Coronary artery (tissue), 2 donors: Measurements from ENCODE around the gene SLIT3.

ENCODE experiments used
- DNase-seq: peaks from one replicate; pipeline ENCODE4 v3.0.0-alpha.2; 2017; ENCODE audit warnings: low spot score
- H3K27ac ChIP-seq, 2 donors: fragments of 200-600 bp; sonication (generic); one replicate each; pipeline ENCODE4 v1.5.1; 2016 to 2019
- H3K4me3 ChIP-seq: fragments of 200-600 bp; sonication (generic); 2 replicates; pipeline ENCODE4 v1.5.1; 2016; ENCODE audit warnings: mild to moderate bottlenecking, moderate library complexity
- TF ChIP-seq, protein P1 (sequence below): fragments of 200-600 bp; sonication (generic); IDR thresholded peaks from one replicate; pipeline ENCODE4 v1.5.1; 2019; ENCODE audit warnings: antibody characterized with exemption

The SLIT3 gene

DNA sequence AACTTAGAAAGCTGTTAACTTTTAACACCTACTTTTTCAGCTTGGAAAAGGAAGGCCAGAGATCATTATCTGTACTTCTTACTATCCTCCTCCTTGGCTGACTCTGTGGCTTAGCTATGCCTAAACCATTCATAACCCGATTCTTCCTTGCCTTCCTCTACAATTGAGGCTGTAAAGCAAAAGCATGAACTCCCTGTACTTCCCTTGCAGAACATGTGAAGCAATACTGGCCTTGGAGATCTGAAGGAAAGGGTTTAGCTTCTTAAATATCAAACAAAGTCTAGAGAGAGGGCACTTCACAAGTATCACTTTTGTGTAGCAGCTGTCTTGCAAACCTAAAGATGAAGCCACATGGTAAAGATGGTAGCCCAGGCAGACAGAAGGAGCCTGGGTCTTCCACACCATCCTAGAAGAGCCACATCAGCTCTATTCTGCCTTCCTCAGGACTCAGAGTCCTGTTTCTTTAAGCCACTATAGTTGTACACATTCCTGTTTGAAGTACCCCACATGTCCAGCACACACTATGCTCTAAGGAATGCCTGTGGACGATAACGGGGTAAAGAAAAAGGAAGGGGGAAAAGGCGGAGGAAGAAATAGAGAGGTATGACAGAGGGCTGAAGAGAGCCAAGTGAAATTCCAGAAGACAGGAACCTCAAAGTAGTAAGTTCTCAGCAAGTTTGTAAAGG lies 169.2 kb downstream of the SLIT3 start:
- Histone ChIP-seq H3K4me3 (no peak overlapping the region), H3K27ac (peak overlapping the region in 1 of 2 donors; percentile 54)
- no peak for DNase-seq
- TF ChIP-seq, protein P1, sequence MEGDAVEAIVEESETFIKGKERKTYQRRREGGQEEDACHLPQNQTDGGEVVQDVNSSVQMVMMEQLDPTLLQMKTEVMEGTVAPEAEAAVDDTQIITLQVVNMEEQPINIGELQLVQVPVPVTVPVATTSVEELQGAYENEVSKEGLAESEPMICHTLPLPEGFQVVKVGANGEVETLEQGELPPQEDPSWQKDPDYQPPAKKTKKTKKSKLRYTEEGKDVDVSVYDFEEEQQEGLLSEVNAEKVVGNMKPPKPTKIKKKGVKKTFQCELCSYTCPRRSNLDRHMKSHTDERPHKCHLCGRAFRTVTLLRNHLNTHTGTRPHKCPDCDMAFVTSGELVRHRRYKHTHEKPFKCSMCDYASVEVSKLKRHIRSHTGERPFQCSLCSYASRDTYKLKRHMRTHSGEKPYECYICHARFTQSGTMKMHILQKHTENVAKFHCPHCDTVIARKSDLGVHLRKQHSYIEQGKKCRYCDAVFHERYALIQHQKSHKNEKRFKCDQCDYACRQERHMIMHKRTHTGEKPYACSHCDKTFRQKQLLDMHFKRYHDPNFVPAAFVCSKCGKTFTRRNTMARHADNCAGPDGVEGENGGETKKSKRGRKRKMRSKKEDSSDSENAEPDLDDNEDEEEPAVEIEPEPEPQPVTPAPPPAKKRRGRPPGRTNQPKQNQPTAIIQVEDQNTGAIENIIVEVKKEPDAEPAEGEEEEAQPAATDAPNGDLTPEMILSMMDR: no peak

DNA sequence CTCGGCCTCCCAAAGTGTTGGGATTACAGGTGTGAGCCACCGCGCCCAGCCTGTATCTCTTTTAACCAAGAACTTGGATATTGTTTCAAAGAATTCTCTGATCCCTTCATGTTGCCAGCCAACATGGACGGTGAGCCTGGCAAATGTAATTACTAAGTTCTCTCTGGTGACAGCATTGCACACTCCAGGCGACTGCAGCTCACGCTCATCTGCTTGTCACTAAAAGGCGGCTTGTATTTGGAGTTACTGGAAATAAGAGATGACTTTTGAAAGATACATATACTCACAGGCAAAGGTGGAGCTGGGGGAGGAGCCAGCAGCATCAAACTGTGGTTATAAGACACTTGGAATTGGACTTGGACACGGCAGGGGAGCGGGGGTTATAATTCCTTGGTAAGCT lies 172.3 kb downstream of the SLIT3 start:
- Histone ChIP-seq H3K4me3 (no peak overlapping the region), H3K27ac (no peak overlapping the region)
- DNase-seq: no peak
- TF ChIP-seq, protein P1: no peak

DNA sequence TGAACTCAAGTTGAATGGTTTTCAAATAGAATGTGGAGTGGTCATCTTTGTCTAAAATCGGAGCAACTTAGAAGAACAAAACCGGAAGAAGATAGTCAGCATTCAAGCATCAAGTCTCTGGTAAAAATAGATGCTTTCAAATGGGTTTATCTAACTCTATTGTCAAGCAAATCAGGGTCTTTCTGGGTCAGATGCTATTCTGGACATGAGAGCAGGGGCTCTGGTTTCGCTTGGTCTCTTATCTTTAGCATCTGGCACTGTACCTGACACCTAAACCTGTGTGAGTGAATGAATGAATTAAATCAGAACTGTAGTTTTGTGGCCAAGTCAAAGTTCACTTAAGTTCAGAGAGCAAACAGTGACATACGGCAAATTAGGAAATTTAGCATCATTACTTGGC lies 173.5 kb downstream of the SLIT3 start:
- Histone ChIP-seq H3K27ac (peak overlapping the region in 1 of 2 donors; percentile 5), H3K4me3 (no peak overlapping the region)
- no peak for DNase-seq
- TF ChIP-seq, protein P1: no peak

DNA sequence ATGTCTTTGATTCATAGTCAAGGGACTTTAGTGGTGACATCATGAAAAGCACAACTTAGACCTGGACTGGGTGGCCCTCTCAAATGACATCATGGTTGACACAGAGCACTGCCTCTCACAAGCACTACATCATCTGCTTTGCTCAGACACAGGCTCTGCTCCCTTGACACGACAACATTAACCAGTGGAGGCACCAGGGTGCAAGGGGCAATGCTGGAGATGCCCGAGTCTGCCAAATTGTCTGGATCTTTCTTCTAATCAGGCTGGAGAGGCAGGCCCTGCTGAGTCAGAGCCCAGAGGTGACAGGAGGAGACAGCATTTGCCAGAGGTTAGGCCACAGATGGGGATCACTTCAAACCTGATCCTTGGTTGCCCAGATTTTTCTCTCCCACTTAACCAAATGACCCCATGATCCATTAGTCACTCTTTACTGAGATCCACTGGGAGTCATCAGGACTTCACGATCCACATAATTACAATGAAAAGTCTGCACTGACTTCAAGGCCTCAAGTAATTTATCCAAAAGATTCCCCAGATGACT lies 174.4 kb downstream of the SLIT3 start:
- TF ChIP-seq, protein P1: no peak
- H3K4me3 ChIP-seq: no peak overlapping the region
- peak overlapping the region in 1 of 2 donors; percentile 34 for H3K27ac ChIP-seq
- DNase-seq: no peak

GRCh38 chr5:169125571-169125970 lies 175.4 kb downstream of the SLIT3 start:
- no peak overlapping the region for H3K4me3 ChIP-seq
- peak overlapping the region in 1 of 2 donors; percentile 24 for H3K27ac ChIP-seq
- TF ChIP-seq, protein P1: no peak
- no peak for DNase-seq

DNA sequence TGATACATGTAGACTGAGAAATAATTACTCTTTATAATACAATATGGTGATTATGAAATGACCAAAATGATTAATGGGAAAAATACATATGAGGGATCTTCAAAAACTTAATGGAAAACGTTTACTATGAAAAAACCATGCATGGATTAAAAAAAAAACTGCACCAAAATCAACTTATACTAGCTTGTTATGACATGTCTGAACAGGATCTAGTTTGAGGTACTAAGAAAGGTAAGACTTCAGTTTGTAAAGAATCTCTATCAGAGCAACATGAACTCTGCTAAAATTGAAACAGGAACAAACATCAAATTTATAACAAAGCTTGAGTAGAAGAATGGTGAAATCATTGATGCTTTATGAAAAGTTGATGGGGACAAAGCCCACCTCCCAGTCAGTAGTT lies 178.0 kb downstream of the SLIT3 start:
- no peak overlapping the region for H3K4me3 ChIP-seq
- H3K27ac ChIP-seq: no peak overlapping the region
- DNase-seq: no peak
- TF ChIP-seq, protein P1: no peak
